ENCODE measurements around the gene CAMKK1.

Gene CAMKK1

GRCh38 chr17:3918372-3919122, 25.7 kb upstream of the CAMKK1 start:
- in situ Hi-C loops (cut with MboI; ENCODE audit: low sequenced_read_pairs) = no loop called here

GRCh38 chr17:3917391-3917931, 24.6 kb upstream of the CAMKK1 start:
- in situ Hi-C loops (cut with MboI; ENCODE audit: low sequenced_read_pairs) = no loop called here

GRCh38 chr17:3916825-3917224, 24.0 kb upstream of the CAMKK1 start:
- in situ Hi-C loops (cut with MboI; ENCODE audit: low sequenced_read_pairs) = no loop called here

- in situ Hi-C loops (cut with MboI; ENCODE audit: low sequenced_read_pairs) = no loop called here
Measured at GRCh38 chr17:3915995-3916696, 23.3 kb upstream of the CAMKK1 start, which contains the start of gene P2RX1. Gene P2RX1, minus strand, starts transcription at chr17:3916465. Its CDS starts 240 bp downstream, at chr17:3916225.

GRCh38 chr17:3915581-3915994, 22.7 kb upstream of the CAMKK1 start:
- in situ Hi-C loops (cut with MboI; ENCODE audit: low sequenced_read_pairs) = no loop called here

GRCh38 chr17:3914312-3914670, 21.4 kb upstream of the CAMKK1 start:
- in situ Hi-C loops (cut with MboI; ENCODE audit: low sequenced_read_pairs) = no loop called here

GRCh38 chr17:3913531-3914311, 20.9 kb upstream of the CAMKK1 start:
- in situ Hi-C loops (cut with MboI; ENCODE audit: low sequenced_read_pairs) = no loop called here

GRCh38 chr17:3912827-3913226, 20.0 kb upstream of the CAMKK1 start:
- in situ Hi-C loops (cut with MboI; ENCODE audit: low sequenced_read_pairs) = no loop called here

- in situ Hi-C loops (cut with MboI; ENCODE audit: low sequenced_read_pairs) = no loop called here
Measured at GRCh38 chr17:3911271-3912053, 18.6 kb upstream of the CAMKK1 start.

GRCh38 chr17:3910420-3911270, 17.8 kb upstream of the CAMKK1 start:
- in situ Hi-C loops (cut with MboI; ENCODE audit: low sequenced_read_pairs) = no loop called here

GRCh38 chr17:3909257-3909656, 16.4 kb upstream of the CAMKK1 start:
- in situ Hi-C loops (cut with MboI; ENCODE audit: low sequenced_read_pairs) = no loop called here

- in situ Hi-C loops (cut with MboI; ENCODE audit: low sequenced_read_pairs) = no loop called here
Measured at GRCh38 chr17:3907483-3908216, 14.8 kb upstream of the CAMKK1 start.

- in situ Hi-C loops (cut with MboI; ENCODE audit: low sequenced_read_pairs) = no loop called here
Measured at GRCh38 chr17:3906881-3907280, 14.0 kb upstream of the CAMKK1 start.

- in situ Hi-C loops (cut with MboI; ENCODE audit: low sequenced_read_pairs) = no loop called here
Measured at GRCh38 chr17:3905017-3905520, 12.2 kb upstream of the CAMKK1 start.

- in situ Hi-C loops (cut with MboI; ENCODE audit: low sequenced_read_pairs) = no loop called here
Measured at GRCh38 chr17:3904501-3904900, 11.6 kb upstream of the CAMKK1 start.

- in situ Hi-C loops (cut with MboI; ENCODE audit: low sequenced_read_pairs) = no loop called here
Measured at GRCh38 chr17:3903881-3904290, 11.0 kb upstream of the CAMKK1 start.

- in situ Hi-C loops (cut with MboI; ENCODE audit: low sequenced_read_pairs) = no loop called here
Measured at GRCh38 chr17:3903051-3903825, 10.4 kb upstream of the CAMKK1 start.

- in situ Hi-C loops (cut with MboI; ENCODE audit: low sequenced_read_pairs) = no loop called here
Measured at GRCh38 chr17:3900646-3901045, 7.8 kb upstream of the CAMKK1 start.

All from HL-60/S4 treated with phorbol 12-myristate 13-acetate at 8.2 ng/mL for 4 days and 3 days (cell line).